ENCODE data around the gene ECT2L.

DNA sequence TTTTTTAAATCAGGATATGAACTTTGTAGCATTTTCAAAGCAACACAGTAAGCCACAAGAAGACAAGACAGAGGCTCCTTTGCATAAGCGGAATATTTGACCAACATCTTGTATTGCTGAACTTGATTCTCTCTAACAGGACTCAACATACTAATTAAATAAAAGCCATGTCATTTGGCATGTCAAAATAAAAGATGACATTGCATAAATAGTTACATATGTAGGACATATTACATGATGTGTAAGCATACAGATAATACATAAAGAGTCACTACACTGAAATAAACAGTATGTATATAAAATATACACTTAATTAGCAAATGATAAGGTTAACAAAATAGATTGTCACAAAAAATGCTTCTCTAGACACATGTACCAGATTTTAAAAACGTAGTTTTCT, 129.9 kb downstream of the ECT2L start:
- TF ChIP-seq, protein P1, sequence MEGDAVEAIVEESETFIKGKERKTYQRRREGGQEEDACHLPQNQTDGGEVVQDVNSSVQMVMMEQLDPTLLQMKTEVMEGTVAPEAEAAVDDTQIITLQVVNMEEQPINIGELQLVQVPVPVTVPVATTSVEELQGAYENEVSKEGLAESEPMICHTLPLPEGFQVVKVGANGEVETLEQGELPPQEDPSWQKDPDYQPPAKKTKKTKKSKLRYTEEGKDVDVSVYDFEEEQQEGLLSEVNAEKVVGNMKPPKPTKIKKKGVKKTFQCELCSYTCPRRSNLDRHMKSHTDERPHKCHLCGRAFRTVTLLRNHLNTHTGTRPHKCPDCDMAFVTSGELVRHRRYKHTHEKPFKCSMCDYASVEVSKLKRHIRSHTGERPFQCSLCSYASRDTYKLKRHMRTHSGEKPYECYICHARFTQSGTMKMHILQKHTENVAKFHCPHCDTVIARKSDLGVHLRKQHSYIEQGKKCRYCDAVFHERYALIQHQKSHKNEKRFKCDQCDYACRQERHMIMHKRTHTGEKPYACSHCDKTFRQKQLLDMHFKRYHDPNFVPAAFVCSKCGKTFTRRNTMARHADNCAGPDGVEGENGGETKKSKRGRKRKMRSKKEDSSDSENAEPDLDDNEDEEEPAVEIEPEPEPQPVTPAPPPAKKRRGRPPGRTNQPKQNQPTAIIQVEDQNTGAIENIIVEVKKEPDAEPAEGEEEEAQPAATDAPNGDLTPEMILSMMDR (IDR thresholded peaks at IDR 0.05): no peak
- no peak for TF ChIP-seq POLR2A (IDR thresholded peaks at IDR 0.05)

All from ovary (tissue), 3 donors.